AG09309 (cell line): ENCODE measurements around the gene MYZAP.

Experiments
- DNase-seq: peaks from one replicate; pipeline ENCODE4 v3.0.0-alpha.2; 2010; ENCODE audit warnings: low read depth
- H3K4me3 ChIP-seq: 2 replicates; pipeline ENCODE4 v1.5.1; 2011; ENCODE audit warnings: mild to moderate bottlenecking, low read depth, low read length, moderate library complexity; ENCODE audit not compliant: control insufficient read depth
- CTCF ChIP-seq: IDR thresholded peaks from 2 replicates; pipeline ENCODE4 v1.5.1; 2011; ENCODE audit warnings: mild to moderate bottlenecking, low read depth, low read length, inconsistent platforms; ENCODE audit not compliant: insufficient read depth, control insufficient read depth; ENCODE audit errors: missing control alignments

Gene MYZAP

GRCh38 chr15:57586661-57587424 lies 4.9 kb upstream of the MYZAP start:
- no peak for DNase-seq
- no peak for TF ChIP-seq CTCF
- no peak overlapping the region for H3K4me3 ChIP-seq

- TF ChIP-seq CTCF = no peak
- no peak for DNase-seq
Measured at GRCh38 chr15:57589281-57589680, 2.4 kb upstream of the MYZAP start.

GRCh38 chr15:57589754-57590153 lies 1.9 kb upstream of the MYZAP start:
- H3K4me3 ChIP-seq = no peak overlapping the region
- DNase-seq = no peak
- no peak for TF ChIP-seq CTCF

More at GRCh38 chr15:57589281-57589680, 2.4 kb upstream of the MYZAP start:
- H3K4me3 ChIP-seq = no peak overlapping the region

- no peak for DNase-seq
- H3K4me3 ChIP-seq = peak overlapping the region; percentile 39
- TF ChIP-seq CTCF = no peak
Measured at GRCh38 chr15:57591237-57591821, 375 bp upstream of the MYZAP start.

GRCh38 chr15:57592426-57592825 lies 722 bp downstream of the MYZAP start:
- no peak for DNase-seq
- no peak overlapping the region for H3K4me3 ChIP-seq
- TF ChIP-seq CTCF = no peak

- H3K4me3 ChIP-seq = no peak overlapping the region
- no peak for TF ChIP-seq CTCF
- no peak for DNase-seq
Measured at GRCh38 chr15:57592836-57593420, 1.2 kb downstream of the MYZAP start.
